Measurements from ENCODE around the gene FOCAD. TPM values are rescaled to one million over a fixed set of nuclear protein-coding genes. Genes with fewer than 3 reads are reported as not detected.

FOCAD gene
- total and polyA plus RNA-seq, 10 of the 15 experiments (the other 5 are each of a cell fraction or from before 2014, with no cell fraction given) = 13.7 to 93.0 (median 41.8) TPM

DNA sequence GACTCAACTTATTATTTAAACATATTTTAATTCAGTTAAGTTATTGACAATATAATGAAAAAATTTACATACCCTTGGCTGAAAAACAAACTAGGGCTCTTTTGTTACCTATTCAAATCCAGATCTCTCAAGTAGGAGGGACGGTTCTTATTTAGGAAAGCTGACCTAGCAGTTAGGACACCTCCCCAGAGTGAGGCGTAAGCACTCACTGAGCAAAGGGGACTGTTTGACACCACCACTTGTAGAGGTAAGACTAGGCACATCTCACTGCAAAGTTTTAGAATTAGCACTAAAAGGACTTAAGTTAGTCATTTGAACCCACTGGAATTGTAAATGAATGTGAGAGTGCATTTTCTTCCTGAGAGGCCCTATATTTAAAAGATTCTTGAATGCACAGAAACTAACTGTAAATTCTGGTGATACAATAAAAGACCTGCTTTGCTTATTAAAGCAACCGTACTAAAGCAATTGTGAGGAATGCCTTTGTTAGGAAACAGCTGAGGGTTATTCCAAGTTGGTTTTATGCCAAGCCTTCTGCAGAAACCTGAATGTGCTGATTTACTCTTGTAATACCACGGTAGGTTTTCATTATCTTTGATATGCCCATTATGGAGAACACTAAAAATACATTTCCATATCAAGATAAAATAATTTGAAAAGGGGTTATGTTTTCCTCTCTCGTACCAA lies 331.2 kb downstream of the FOCAD start:
- POLR2A ChIA-PET = no interaction called here
- intact Hi-C loops (cut with micrococcal nuclease; ENCODE audit: unreplicated experiment) = loop anchor here (2.0 kb wide), 1 partner anchor 16 kb away; the partner anchor contains the start of gene HACD4
- Histone ChIP-seq H3K4me2 (ENCODE audit: control insufficient read depth, insufficient read depth) (no peak overlapping the region), H3K9me3 (replicated peaks; ENCODE audit: control insufficient read depth, insufficient read depth, low read length) (no peaks in the 10 kb centered on the region), H3K27ac (ENCODE audit: control insufficient read depth, insufficient read depth) (no peak overlapping the region), H3K36me3 (ENCODE audit: control insufficient read depth in 2 of 2, insufficient read depth in 2 of 2, low read length in 1 of 2) (peaks cover 0 to 9% of the 10 kb centered on the region in 2 experiments; a peak in 3 of 4 replicates), H3K27me3 (replicated peaks in 1 of 2; ENCODE audit: control insufficient read depth in 2 of 2, insufficient read depth in 2 of 2, low read length in 1 of 2) (no peaks in the 10 kb centered on the region), H3K4me1 (ENCODE audit: control insufficient read depth, insufficient read depth, low read length) (no peaks in the 10 kb centered on the region), H3K79me2 (ENCODE audit: control insufficient read depth, insufficient read depth, low read length) (no peaks in the 10 kb centered on the region), H3K4me3 (no peak overlapping the region), H3K9ac (ENCODE audit: control insufficient read depth, insufficient read depth, low read length) (no peak overlapping the region), H2AFZ (ENCODE audit: control insufficient read depth, low read depth, low read length) (no peak overlapping the region), H4K20me1 (ENCODE audit: control insufficient read depth, insufficient read depth) (no peaks in the 10 kb centered on the region)
- no peak for TF ChIP-seq ASH2L (IDR thresholded peaks at IDR 0.05; ENCODE audit: borderline replicate concordance, low read depth)
- in situ Hi-C loops (cut with MboI) = no loop called here
- no peak for DNase-seq (ENCODE audit: low read depth, low spot score)
- no peak for ATAC-seq
- no TSS peak for BruUV-seq (replicated peaks)
- CTCF ChIA-PET = interaction anchor here (0.7 kb wide), 1 partner anchor 75 kb away, joined by 3 read pairs; no protein-coding TSS in a partner anchor
- SMC1A ChIA-PET (ENCODE audit: uncharacterized antibody, unreplicated experiment) = interaction anchor here (1.0 kb wide), 1 partner anchor 12 kb away, joined by 3 read pairs; no protein-coding TSS in a partner anchor
- RAD21 ChIA-PET (ENCODE audit: unreplicated experiment) = no interaction called here
- 90% methylated on average over 5 of the region's 5 CpGs for WGBS (ENCODE audit: insufficient coverage, insufficient replicate concordance, low lambda C conversion rate, missing lambda C conversion rate)
- FAIRE-seq = no peak

DNA sequence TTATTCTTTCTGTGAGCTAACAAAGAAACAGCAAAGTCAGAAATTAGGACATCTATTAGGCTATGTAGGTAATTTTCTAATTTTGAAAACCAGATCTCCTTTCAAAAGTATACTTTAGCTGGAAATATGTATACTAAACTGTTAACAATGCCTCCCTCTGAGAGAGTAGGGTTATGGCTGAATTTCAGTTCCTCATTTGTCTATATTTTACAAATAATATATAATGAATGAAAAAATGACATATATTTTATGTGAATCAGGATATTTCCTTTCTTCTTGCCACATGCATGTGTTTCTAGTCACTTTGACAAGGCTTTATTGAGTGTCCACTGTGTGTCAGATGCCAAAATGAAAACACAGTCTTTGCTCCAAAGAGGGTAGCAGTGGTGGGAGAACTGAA lies 331.9 kb downstream of the FOCAD start:
- Histone ChIP-seq H3K4me2 (ENCODE audit: control insufficient read depth, insufficient read depth) (no peak overlapping the region), H3K9ac (ENCODE audit: control insufficient read depth, insufficient read depth, low read length) (no peak overlapping the region), H3K9me3 (replicated peaks; ENCODE audit: control insufficient read depth, insufficient read depth, low read length) (no peaks in the 10 kb centered on the region), H3K79me2 (ENCODE audit: control insufficient read depth, insufficient read depth, low read length) (no peaks in the 10 kb centered on the region), H3K27me3 (replicated peaks in 1 of 2; ENCODE audit: control insufficient read depth in 2 of 2, insufficient read depth in 2 of 2, low read length in 1 of 2) (no peaks in the 10 kb centered on the region), H2AFZ (ENCODE audit: control insufficient read depth, low read depth, low read length) (no peak overlapping the region), H3K4me1 (ENCODE audit: control insufficient read depth, insufficient read depth, low read length) (no peaks in the 10 kb centered on the region), H3K36me3 (ENCODE audit: control insufficient read depth in 2 of 2, insufficient read depth in 2 of 2, low read length in 1 of 2) (peaks cover 0 to 5% of the 10 kb centered on the region in 2 experiments; a peak in 3 of 4 replicates), H3K27ac (ENCODE audit: control insufficient read depth, insufficient read depth) (no peak overlapping the region), H3K4me3 (no peak overlapping the region), H4K20me1 (ENCODE audit: control insufficient read depth, insufficient read depth) (no peaks in the 10 kb centered on the region)
- POLR2A ChIA-PET = no interaction called here
- DNase-seq (ENCODE audit: low read depth, low spot score) (no peak), FAIRE-seq (peak; percentile 68), ATAC-seq (peak; percentile 83)
- intact Hi-C loops (cut with micrococcal nuclease; ENCODE audit: unreplicated experiment) (loop anchor here (2.0 kb wide), 1 partner anchor 15 kb away; the partner anchor contains the start of gene HACD4), in situ Hi-C loops (cut with MboI) (no loop called here)
- CTCF ChIA-PET = interaction anchor here (0.7 to 1.1 kb wide), 2 partner anchors 9 to 75 kb away, joined by 3 read pairs; no protein-coding TSS in a partner anchor
- SMC1A ChIA-PET (ENCODE audit: uncharacterized antibody, unreplicated experiment) = interaction anchor here (1.0 kb wide), 1 partner anchor 12 kb away, joined by 3 read pairs; no protein-coding TSS in a partner anchor
- BruUV-seq (replicated peaks) = no TSS peak
- TF ChIP-seq, protein P1, sequence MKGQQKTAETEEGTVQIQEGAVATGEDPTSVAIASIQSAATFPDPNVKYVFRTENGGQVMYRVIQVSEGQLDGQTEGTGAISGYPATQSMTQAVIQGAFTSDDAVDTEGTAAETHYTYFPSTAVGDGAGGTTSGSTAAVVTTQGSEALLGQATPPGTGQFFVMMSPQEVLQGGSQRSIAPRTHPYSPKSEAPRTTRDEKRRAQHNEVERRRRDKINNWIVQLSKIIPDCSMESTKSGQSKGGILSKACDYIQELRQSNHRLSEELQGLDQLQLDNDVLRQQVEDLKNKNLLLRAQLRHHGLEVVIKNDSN (IDR thresholded peaks at IDR 0.05; ENCODE audit: borderline replicate concordance, extremely low read length, insufficient read depth, low read depth, low read length) = no peak
- TF ChIP-seq RELA (IDR thresholded peaks at IDR 0.05; ENCODE audit: borderline replicate concordance, partially characterized antibody) (no peak), SPI1 (IDR thresholded peaks at IDR 0.05; ENCODE audit: borderline replicate concordance, insufficient read depth, low read depth, low read length) (peak; percentile 78)
- RAD21 ChIA-PET (ENCODE audit: unreplicated experiment) = no interaction called here
